GM21825 (cell line): ENCODE data around the gene C19orf47.
A peak's percentile ranks its signal among the peaks of the same experiment; 100 is the strongest.
"Not testable (repeated sequence)": the region's sequence is repeated elsewhere in the genome, so short reads cannot be mapped to it uniquely, and the experiment has no call there.

Source experiments
- ATAC-seq: cut with Tn5 transposase; IDR thresholded peaks from one replicate; pipeline ENCODE4 v1.9.1; 2021; ENCODE audit warnings: mild to moderate bottlenecking, moderate library complexity; ENCODE audit not compliant: unreplicated experiment

Gene C19orf47

GRCh38 chr19:40377876-40378385 lies 29.7 kb upstream of the C19orf47 start:
- ATAC-seq = no peak

GRCh38 chr19:40376286-40376862 lies 28.2 kb upstream of the C19orf47 start:
- ATAC-seq = no peak

- no peak for ATAC-seq
These were observed 25.9 kb upstream of the C19orf47 start for GRCh38 chr19:40374084-40374483.

- ATAC-seq = no peak
These were observed 23.6 kb upstream of the C19orf47 start for GRCh38 chr19:40371802-40372122.

- ATAC-seq = no peak
These were observed 23.0 kb upstream of the C19orf47 start for GRCh38 chr19:40370997-40371801.

GRCh38 chr19:40370253-40370652 lies 22.1 kb upstream of the C19orf47 start:
- not testable (repeated sequence) for ATAC-seq

- no peak for ATAC-seq
These were observed 21.6 kb upstream of the C19orf47 start for GRCh38 chr19:40369797-40370196.

- no peak for ATAC-seq
These were observed 19.6 kb upstream of the C19orf47 start for GRCh38 chr19:40367577-40368434.

- no peak for ATAC-seq
These were observed 18.7 kb upstream of the C19orf47 start for GRCh38 chr19:40366697-40367561.

GRCh38 chr19:40365613-40366401 lies 17.6 kb upstream of the C19orf47 start:
- ATAC-seq = no peak

GRCh38 chr19:40365010-40365409 lies 16.8 kb upstream of the C19orf47 start:
- ATAC-seq = no peak

GRCh38 chr19:40363069-40363468 lies 14.9 kb upstream of the C19orf47 start:
- ATAC-seq = no peak

GRCh38 chr19:40362160-40362559 lies 14.0 kb upstream of the C19orf47 start:
- no peak for ATAC-seq

GRCh38 chr19:40360708-40361241 lies 12.6 kb upstream of the C19orf47 start:
- ATAC-seq = no peak

- no peak for ATAC-seq
These were observed 12.0 kb upstream of the C19orf47 start for GRCh38 chr19:40360020-40360707.

GRCh38 chr19:40358773-40359172 lies 10.6 kb upstream of the C19orf47 start:
- ATAC-seq = peak; percentile 43

- ATAC-seq = no peak
These were observed 9.4 kb upstream of the C19orf47 start for GRCh38 chr19:40357640-40358039.

GRCh38 chr19:40356681-40357595 lies 8.7 kb upstream of the C19orf47 start:
- ATAC-seq = no peak
